Bronchial epithelial cell (primary cell): ENCODE data around the gene DLL3. TPM values are rescaled to one million over a fixed set of nuclear protein-coding genes. Genes with fewer than 3 reads are reported as not detected.

ENCODE experiments used
- DNase-seq: peaks from one replicate; pipeline ENCODE4 v3.0.0-alpha.2; 2010; ENCODE audit warnings: low read depth
- FAIRE-seq: peaks from 2 replicates; lab custom pipeline; 2011; peaks lifted over from hg19 to GRCh38; lab: Jason Lieb, UNC
- H3K27me3 ChIP-seq: 2 replicates; pipeline ENCODE4 v1.5.1; 2011; ENCODE audit warnings: low read length; ENCODE audit not compliant: control insufficient read depth, insufficient read depth
- H3K36me3 ChIP-seq: 2 replicates; pipeline ENCODE4 v1.5.1; 2011; ENCODE audit warnings: low read length; ENCODE audit not compliant: control insufficient read depth, insufficient read depth
- H3K4me3 ChIP-seq: 2 replicates; pipeline ENCODE4 v1.5.1; 2011; ENCODE audit warnings: mild to moderate bottlenecking, low read depth, low read length, control low read depth
- total RNA-seq: library from RNA; depleted of rRNA; stranded (reverse); fragments of >200 nt; gene quantifications from 2 replicates; pipeline ENCODE4 v1.2.1, GENCODE V29; 2014
- TF ChIP-seq, protein P1 (sequence below): IDR thresholded peaks from 2 replicates; pipeline ENCODE4 v1.5.1; 2011; ENCODE audit warnings: mild to moderate bottlenecking, moderate library complexity, low read length, control low read depth, inconsistent platforms; ENCODE audit not compliant: insufficient read depth, severe bottlenecking

The DLL3 gene
- total RNA-seq, 1 donor from 2014 or later, result 0.26 TPM

DNA sequence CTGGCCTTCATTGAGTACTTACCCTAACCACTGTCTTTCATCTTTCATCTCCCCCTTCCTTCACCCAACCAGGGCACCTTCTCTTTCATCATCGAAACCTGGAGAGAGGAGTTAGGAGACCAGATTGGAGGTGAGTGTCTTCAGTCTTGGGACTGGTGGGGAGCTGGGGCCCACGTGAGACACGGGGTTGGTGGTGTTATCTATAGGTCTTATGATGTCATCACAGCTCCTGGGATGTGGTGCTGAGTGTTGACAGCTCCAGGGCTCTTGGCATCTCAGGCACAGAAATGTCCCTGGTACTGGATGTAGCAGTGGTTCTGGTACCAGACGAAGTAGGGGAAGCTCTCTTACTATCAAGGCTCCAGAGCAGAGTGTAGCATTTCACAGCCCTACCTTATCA is 1.8 kb downstream of the DLL3 start:
- TF ChIP-seq, protein P1, sequence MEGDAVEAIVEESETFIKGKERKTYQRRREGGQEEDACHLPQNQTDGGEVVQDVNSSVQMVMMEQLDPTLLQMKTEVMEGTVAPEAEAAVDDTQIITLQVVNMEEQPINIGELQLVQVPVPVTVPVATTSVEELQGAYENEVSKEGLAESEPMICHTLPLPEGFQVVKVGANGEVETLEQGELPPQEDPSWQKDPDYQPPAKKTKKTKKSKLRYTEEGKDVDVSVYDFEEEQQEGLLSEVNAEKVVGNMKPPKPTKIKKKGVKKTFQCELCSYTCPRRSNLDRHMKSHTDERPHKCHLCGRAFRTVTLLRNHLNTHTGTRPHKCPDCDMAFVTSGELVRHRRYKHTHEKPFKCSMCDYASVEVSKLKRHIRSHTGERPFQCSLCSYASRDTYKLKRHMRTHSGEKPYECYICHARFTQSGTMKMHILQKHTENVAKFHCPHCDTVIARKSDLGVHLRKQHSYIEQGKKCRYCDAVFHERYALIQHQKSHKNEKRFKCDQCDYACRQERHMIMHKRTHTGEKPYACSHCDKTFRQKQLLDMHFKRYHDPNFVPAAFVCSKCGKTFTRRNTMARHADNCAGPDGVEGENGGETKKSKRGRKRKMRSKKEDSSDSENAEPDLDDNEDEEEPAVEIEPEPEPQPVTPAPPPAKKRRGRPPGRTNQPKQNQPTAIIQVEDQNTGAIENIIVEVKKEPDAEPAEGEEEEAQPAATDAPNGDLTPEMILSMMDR, result no peak
- FAIRE-seq, result no peak
- Histone ChIP-seq H3K27me3 (peaks cover 5% of the 10 kb centered on the region), H3K36me3 (no peaks in the 10 kb centered on the region), H3K4me3 (no peak overlapping the region)
- no peak for DNase-seq

DNA sequence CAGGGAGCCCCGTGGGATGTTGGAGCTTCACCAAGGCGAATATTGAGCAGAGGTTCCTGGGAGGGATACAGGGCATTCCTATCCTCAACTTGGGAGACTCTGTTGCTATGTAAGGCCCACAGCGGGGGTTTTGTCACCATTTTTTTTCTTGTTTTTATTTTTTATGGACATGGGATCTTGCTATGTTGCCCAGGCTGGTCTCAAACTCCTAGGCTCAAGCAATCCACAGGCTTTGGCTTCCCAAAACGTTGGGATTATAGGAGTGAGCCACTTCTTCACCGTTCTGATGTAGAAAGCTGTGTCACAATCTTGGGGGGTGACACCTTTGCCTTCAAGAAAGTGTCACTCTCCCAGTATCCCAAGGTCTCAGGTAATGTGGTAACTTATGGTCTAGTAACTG is 2.6 kb downstream of the DLL3 start:
- no peak overlapping the region for H3K4me3 ChIP-seq
- no peak for DNase-seq
- FAIRE-seq, result no peak
- no peaks in the 10 kb centered on the region for H3K36me3 ChIP-seq
- H3K27me3 ChIP-seq, result peaks cover 5% of the 10 kb centered on the region
- TF ChIP-seq, protein P1, result no peak

DNA sequence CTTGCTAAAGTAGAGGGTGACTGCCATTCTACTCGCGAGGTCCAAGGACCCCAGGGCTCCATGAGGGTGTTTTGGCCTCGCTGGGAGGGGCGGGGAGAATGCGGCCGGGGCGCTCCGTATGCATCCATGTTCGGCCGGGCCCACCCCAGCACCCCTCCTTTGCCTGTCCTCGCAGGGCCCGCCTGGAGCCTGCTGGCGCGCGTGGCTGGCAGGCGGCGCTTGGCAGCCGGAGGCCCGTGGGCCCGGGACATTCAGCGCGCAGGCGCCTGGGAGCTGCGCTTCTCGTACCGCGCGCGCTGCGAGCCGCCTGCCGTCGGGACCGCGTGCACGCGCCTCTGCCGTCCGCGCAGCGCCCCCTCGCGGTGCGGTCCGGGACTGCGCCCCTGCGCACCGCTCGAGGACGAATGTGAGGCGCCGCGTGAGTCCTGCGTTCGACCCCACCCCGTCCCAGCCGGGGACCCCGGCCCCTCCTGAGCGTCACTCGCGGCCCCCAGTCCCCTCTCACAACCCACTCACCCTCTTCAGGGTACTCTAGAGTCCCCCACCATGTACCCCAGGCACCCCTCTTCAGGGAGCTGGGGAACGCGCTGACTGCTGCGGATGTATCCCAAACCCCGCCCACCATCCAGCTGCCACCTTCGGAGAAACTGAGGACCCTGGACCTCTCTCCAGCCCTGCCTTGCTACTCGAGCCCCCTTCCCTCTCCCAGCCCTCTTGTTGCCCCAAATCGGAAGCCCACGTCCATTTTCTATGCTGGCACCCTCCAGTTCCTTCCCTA is 4.1 kb downstream of the DLL3 start:
- no peaks in the 10 kb centered on the region for H3K36me3 ChIP-seq
- H3K4me3 ChIP-seq, result no peak overlapping the region
- TF ChIP-seq, protein P1, result peak; percentile 79
- DNase-seq, result peak; percentile 29
- peaks cover 5% of the 10 kb centered on the region for H3K27me3 ChIP-seq
- FAIRE-seq, result no peak

DNA sequence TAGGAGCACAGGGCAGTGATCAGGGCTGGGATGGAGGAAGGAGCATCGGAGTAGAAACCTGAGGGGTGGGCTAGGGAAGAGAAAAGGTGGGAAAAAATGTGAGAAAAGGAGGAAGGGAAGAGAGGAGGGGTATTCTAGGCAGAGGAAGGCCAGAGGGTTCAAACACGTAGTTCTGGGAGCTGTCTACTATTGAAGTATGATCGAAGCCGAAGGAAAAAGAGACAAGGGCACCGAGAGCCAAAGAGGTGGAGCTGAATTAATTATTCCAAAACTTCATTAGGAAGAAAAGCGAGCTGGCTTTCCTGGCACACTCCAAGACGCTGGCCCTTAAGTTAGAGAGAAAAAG is 7.8 kb downstream of the DLL3 start:
- FAIRE-seq (no peak), DNase-seq (no peak)
- TF ChIP-seq, protein P1, result no peak
- Histone ChIP-seq H3K4me3 (no peak overlapping the region), H3K27me3 (no peaks in the 10 kb centered on the region), H3K36me3 (no peaks in the 10 kb centered on the region)

DNA sequence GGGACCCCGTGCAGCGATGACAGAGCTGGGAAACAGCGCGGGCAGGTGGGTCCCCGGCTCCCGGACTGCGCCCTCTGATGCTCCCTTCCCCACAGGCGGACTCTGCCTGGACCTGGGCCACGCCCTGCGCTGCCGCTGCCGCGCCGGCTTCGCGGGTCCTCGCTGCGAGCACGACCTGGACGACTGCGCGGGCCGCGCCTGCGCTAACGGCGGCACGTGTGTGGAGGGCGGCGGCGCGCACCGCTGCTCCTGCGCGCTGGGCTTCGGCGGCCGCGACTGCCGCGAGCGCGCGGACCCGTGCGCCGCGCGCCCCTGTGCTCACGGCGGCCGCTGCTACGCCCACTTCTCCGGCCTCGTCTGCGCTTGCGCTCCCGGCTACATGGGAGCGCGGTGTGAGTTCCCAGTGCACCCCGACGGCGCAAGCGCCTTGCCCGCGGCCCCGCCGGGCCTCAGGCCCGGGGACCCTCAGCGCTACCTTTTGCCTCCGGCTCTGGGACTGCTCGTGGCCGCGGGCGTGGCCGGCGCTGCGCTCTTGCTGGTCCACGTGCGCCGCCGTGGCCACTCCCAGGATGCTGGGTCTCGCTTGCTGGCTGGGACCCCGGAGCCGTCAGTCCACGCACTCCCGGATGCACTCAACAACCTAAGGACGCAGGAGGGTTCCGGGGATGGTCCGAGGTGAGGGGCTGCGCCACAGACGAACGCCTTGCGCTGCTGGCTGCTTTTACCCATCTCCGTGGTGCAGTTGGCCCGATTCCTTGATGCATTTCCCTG is 8.4 kb downstream of the DLL3 start:
- DNase-seq (peak; percentile 44), FAIRE-seq (no peak)
- H3K36me3 ChIP-seq, result no peaks in the 10 kb centered on the region
- peak overlapping the region; percentile 40 for H3K4me3 ChIP-seq
- no peaks in the 10 kb centered on the region for H3K27me3 ChIP-seq
- TF ChIP-seq, protein P1, result no peak
